ENCODE results near the gene RPS6KA3.
"Not testable (repeated sequence)": the region's sequence is repeated elsewhere in the genome, so short reads cannot be mapped to it uniquely, and the experiment has no call there.

The RPS6KA3 gene

DNA sequence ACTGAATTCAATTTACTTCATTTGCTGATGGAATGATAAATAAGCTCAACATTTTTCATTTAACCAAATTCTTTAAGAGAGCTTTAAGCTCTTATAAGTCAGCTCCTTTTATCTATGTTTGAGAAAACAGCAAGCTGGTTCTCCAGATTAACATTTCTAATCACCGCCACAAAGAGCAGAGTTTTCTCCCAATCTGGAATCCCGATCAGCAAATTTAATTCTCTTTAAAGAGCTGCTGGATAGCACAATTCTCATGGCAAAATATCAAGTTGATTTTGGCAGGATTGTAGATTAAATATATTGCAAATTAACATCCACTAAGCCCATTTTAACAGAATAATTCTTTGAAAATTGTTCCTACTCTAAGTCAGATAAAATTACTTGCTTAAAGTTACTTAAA lies 48.8 kb downstream of the RPS6KA3 start:
- no peak for DNase-seq

DNA sequence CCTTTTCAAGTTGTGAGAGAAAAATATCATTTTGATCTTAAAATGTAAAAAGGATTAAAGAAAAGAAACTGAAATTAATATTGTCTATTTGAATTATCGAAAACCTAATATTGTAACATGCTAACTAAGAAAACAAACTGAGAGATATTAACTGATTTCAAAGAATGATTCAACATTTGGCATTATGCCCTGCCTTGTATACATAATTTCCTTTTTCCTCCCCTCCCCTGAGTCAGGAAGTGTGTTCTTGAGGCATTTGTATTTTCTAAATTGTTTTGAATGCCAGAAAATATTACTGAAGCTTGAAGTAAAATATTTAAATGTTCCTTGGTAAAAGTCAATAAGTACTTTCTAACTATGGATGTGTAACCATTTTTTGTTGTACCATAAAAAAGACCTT lies 49.4 kb downstream of the RPS6KA3 start:
- DNase-seq = peak; percentile 67

DNA sequence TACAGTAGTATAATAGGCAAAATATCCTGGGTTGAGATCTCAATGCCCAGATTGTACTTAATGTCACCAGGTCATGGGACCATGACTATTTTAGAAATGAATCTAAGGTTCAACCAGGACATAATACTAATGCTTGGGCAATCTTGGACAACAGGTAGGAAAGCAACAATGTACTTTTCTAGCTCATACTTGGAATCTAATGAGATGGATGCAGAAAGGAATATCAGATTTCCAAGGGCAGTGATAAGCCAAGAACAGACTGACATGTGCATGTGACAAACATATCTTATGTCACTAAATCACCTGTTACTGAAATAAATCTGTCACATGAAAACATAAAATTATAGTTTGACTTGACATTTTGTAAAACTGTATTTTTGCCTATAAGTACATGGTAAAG lies 51.1 kb downstream of the RPS6KA3 start:
- no peak for DNase-seq

DNA sequence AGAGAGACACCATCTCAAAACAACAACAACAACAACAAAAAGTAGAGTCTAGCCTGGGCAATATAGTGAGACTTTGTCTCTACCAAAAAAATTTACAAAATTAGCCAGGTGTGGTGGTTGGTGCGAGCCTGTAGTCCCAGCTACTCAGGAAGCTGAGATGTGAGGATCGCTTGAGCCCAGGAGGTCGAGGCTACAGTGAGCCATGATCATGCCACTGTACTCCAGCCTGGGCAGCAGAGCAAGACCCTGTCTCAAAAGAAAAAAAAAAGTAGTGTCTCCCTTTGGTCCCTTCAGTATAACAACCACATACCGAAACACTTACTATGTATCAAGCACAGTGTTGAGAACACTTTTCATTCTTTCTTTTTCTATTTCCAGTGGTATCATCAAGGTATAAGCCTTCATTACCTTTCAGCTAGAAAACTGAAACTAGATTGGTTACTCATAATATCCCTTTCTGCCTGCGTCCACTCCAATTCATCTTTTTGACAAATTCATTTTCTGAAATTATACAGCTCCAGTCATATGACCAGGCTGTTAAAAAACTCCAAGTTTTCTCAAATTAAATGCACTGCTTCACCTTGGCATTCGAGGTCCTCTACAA lies 54.1 kb downstream of the RPS6KA3 start:
- no peak for DNase-seq

DNA sequence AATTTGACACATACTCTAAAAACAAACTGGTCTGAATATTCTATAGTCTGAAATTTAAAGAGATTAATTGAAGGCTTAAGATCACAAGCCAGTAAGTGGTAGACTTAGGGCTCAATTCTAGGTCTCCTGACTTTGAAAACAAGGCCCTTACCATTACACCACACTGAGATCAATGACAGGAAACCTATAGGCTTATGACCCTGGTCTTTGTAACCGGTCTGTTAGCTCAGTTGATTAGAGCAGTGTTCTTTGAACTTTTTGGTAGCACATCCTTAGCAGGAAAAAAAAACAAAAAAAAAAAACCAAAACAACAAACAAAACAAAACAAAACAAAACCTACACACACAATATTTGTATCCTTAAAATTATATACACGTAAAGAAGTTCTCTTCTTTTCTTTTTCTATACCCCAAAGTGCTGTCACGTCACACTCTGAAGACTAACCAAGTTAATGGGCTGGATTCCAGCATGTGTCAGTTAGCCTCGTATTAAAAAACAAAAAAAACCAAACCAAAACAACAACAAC lies 55.4 kb downstream of the RPS6KA3 start:
- no peak for DNase-seq

DNA sequence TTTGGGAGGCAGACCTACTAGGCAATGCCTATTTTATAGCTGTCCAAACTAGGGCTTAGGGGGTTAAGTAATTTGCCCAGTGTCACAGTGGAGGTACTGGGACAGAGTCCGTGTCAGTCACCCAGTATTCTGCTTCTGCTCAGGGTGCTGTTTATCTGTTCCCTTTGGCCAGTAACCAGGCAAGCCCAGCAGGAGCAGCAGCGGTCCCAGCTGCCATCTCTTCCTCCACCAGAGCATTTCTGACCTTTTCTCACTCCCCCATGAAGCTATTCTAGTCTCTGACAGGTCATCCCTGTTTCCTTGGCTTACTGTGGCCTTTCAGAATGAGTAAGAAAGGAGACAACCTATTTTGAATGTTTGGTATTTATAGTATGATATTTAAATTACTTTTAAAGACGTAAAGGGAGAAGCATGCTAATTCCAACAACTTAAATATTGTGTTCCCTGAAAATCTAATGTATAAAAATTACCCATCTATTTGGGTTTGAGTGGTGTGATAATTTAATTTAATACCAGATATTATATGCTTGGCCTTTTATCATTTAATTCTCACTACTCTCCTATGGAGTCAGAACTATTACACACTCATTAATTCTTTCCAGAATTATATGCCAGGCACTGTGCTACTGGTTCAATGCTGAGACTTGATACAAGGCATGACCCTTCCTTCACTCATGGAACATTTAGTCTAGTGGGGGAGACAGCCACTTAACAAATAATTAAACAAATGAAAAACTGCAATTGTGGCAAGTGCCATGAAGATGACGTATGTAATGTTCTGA lies 60.6 kb downstream of the RPS6KA3 start:
- no peak for DNase-seq

DNA sequence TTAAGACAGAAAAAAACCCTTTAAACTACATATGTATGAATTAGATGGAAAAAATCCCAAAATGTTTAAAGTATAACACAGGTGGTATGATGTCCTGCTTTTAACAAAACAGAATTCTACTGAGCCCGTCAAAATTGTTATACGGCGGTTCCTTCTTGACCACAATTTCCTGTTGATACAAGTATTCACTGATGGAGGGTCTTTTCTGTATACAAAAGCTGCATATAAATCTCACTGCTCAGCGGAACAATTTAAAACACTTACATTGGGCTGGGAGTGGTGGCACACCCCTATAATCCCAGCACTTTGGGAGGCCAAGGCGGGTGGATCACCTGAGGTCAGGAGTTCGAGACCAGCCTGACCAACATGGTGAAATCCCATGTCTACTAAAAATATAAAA lies 62.4 kb downstream of the RPS6KA3 start:
- no peak for DNase-seq

DNA sequence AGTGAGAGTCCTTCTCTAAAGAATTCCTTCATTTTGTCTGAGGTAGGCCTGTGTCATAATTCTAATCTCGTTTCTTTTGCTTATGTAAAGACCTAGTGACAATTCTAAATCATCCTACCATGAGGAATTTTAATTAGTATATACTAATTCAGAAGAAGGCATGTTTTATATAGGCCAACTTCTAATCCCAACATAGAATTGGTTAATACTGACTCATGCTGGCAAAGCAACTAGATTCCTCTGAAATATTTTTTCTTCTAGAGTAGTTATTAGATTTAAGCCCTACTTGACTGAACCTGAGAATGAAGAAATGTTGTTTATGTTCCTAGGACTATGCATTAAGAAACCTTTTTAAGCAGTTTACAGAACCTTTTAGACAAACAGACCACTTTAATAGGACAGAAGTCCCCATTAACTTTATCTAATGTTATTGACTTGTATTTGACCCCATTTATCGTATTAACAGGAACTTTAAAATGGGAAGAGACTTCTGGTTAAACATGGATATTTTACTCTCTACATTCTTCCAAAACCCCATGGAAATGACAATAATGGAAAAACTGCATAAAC lies 69.0 kb downstream of the RPS6KA3 start:
- DNase-seq = peak; percentile 15

DNA sequence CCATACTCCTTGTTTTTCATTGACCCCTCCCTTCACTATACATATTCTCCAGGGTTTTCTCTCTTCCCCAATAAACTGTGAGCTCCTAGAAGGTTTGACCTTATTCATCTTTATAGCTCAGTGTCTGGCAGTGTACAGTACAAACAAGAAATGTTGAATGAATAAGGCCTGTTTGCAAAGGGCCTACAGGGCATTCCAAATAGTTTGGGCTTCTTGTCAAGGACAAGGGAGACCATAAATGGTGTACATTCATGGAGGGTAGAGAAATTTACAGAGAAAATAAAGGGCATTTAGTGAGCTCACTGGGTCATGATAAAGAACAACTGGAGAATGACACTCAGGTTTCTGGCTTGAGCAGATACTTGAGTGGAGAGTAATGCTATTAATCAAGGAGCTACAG lies 77.5 kb downstream of the RPS6KA3 start:
- DNase-seq = no peak

DNA sequence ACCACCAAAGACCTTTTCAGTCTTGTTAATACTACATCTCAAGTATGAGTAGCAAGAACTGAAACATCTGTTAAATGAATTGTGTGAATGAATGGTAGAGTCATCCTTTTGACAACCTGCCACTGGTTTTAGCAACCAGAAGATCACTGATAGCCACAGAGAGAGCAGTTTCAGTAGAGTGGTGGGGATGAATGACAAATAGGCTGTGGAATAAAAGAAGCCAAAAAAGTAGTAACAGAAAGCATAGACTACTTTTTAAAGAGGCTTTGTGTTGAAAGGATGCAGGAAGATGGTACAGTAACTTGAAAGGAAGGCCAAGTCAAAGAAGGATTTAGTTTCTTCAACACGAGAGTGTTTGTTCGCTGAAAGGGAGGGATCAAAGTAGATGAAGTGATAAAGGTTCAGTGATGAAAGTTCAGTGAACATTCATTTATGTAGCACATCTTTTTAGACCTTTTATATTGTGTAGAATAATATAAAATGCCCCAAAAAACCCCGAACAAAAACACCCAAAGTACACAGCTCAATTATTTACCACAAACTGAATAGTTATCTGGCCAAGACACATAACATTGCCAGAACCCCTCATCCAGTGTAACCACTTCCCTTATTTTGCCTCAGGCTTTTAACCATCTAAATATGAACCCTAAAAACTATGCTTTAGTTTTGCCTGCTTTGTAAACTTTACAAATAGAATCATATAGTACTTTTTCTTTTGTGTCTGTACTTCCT lies 84.9 kb downstream of the RPS6KA3 start:
- no peak for DNase-seq

DNA sequence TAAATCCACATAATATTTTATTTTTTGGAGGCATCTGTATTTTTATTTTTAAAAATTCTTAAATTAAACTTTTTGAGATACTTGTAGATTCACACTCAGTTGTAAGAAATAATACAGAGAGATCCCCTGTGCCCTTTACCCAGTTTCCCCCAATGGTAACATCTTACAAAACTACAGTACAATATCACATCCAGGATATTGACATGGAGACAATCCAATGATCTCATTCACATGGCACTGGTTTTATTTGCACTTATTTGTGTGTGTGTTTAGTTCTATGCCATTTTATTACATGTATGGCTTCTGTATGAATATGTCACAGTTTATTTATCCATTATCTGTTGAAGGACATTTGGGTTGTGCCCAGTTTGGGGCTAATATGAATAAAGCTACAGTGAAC lies 89.6 kb downstream of the RPS6KA3 start:
- no peak for DNase-seq

DNA sequence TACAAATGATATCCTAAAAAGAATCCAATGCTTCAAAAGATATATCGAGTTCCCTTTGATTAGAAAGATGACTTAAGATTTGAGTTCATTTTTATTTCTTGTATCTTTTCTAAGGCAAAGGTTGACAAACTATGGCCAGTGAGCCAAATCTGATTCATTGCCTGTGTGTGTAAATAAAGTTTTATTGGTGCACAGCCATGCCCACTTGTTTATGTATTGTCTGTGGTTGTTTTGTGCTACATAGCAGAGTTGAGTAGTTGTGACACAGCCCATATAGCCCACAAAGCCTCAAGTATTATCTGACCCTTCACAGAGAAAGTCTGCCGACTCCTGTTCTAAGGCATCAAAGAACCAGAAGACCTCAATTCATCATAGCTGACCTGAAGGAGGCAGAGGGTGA lies 92.9 kb downstream of the RPS6KA3 start:
- DNase-seq = no peak

DNA sequence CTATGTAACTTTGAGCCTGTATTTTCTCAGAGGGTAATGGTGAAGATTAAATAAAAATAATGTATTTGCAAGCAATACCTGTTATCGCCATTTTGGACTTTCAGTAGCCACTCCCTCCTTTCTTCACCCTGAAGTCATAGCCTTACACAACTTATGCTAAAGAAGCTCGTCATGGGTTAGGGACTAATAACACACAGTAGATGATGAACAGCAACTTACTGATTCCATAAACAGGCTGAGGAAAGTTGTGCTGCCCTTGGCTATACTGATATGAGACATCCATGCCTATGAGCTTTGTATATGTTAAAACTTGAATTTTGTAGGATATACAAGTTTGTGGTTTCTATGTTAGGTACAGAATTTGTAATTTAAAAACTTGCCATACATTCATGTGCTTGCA lies 93.4 kb downstream of the RPS6KA3 start:
- no peak for DNase-seq

DNA sequence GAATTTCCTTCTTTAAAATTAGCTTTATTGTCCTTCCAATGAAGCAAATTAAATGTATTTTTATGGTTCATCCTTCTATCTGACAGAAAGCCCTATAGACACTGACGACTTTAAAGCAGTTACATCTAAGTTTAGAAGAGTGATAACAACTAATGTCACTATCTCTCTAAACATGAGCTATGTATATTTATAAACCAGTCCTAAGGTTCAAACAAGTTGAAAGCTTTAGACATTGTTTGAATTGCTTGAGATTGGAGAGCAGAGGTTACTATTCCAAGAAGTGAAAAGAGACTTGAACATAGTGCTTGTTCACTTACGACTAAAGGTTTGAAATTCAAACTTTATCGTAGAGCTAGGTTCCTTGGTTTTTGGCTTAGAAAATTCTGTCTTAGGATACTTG lies 94.8 kb downstream of the RPS6KA3 start:
- no peak for DNase-seq

DNA sequence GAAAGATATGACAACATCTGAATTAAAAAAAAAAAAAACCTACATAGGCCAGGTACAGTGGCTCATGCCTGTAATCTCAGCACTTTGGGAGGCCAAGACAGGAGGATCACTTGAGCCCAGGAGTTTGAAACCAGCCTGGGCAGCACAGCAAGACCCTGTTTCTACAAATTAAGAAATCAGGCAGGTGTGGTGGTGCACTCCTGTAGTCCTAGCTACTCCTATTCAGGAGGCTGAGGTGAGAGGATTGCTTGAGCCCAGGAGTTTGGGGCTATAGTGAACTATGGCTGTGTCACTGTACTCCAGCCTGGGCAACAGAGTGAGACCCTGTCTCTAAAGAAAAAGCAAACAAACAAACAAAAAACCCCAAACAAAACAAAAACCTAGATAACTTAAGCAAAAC lies 104.2 kb downstream of the RPS6KA3 start:
- DNase-seq = not testable (repeated sequence)

DNA sequence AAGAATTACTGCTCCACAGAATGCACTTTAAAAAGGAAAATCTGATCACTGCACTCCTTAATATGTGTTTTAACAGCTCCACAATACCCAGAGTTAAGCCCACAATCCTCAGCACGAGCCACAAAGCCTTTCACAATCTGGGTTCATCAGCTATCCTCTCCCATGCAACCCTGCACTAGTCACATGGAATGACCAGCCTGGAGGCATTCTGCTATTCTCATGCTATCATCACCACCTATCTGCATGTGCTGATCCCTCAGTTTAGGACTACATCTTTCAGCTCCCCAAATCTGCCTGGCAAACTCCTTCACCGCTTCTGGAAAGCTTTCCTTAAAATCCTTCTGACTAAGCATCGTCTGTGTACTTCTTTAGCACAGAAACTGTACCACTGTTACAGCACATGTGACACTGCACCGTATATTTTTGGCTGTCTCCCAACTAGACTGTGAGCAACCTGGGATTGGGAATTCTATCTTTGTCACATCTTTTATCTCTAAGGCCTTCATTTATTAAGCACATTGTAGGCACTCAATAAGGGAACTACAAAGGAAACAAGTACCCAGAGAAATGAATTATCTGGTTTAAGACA lies 106.8 kb downstream of the RPS6KA3 start:
- no peak for DNase-seq

DNA sequence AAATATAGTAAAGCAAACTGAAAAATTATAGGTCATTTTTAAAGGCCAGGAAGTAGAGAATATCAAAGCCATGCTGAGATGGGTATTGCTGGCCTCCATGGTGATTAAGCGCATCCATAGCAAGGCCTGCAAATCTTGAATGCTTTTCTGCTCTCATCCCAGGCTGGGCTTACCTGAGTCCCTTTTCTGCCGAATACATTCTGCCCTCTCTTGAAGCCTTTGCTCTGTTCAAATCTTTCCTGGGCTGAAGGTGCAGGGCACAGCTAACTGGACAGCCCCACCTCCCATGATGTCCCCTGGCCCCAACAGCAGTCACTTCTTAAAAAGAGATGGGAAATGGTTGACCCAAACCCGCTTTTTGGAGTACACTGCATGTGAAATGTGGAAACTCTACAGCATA lies 115.0 kb downstream of the RPS6KA3 start:
- no peak for DNase-seq

DNA sequence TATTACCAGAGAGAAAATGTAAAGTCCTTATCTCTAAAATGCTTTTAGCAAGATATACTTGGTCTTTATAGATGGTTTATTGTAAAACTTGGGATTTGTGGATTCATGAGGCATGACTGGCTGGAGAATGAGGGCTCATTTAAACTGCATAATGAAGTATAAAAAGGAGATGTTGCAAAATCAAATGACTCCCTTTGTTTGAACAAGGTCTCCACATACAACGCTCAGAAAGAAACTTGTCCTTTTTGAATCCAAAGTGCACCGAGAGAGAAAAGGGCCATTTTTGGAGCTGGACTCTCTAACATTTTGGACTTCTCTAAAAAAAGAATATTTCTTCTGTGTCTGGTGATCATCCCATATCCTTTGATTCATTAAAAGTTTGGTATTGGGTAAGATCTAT lies 117.4 kb downstream of the RPS6KA3 start:
- DNase-seq = no peak

DNA sequence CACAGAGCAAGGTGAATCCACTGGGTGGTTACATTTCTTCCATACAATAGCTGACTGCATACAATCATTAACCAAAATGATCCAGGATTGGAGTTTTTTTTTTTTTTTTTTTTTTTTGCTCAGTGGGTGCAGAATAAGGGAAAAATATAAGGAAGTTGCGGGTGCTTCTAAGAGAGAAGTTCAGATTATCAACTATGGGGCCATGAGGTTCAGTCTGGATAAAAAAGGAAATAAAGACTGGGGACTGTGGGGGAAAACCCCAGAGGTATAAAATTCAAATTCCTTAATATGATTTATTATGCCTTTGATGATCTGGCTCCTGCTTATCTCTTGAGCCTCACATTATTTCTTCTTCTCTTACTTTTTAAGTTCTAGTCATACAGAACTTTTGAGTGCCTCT lies 119.1 kb downstream of the RPS6KA3 start:
- DNase-seq = no peak

DNA sequence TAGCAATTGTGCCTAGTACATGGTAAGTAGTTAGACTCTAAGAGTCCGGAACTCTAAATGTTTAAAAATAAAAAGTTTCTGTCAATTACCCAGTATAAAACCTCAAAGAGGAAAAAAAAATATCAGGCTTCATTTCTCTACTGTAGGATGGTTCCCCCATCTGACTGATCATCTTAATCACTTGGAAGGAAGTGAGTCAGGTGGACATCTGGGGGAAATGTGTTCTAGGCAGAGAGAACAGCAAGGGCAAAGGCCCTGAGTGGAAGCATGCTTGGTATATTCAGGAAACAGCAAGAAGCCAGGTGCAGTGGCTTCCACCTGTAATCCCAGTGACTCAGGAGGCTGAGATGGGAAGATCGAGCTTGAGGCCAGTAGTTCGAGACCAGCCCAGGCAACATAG lies 122.2 kb downstream of the RPS6KA3 start:
- peak; percentile 24 for DNase-seq

DNA sequence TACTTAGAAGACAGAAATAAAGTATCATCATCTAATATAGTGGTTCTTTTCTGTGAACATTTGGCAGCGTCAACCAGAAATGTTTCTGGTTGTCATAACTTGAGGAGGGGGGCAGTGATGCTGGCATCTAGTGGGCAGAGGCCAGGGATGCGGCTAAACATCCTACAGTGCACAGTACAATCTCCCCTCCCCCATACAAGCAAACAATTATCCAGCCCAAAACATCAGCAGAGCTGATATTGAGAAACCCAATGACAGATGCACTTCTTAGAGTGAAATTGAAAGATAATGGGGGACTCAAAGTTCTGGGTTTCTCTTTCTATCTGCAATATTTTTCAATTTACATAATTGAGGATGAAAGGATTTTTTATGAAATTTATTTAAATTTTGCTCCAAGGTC lies 123.1 kb downstream of the RPS6KA3 start:
- no peak for DNase-seq

DNA sequence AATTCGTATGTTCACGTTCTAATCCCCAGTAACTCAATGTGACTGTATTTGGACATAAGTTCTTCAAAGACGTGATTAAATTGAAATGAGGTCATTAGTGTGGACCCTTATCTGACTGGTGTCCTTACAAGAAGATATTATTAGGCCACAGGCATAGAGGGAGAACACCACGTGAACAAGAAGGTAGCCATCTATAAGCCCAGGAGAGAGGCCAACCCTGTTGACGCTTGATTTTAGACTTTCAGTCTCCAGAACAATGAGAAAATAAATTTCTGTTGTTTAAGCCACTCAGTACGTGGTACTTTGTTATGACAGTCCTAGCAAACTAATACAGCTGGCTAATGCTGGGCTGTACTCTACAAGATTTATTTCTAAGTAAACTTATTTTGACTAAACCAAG lies 123.6 kb downstream of the RPS6KA3 start:
- DNase-seq = no peak
